Measurements from ENCODE around the gene ZNF444. TPM values are rescaled to one million over a fixed set of nuclear protein-coding genes. Genes with fewer than 3 reads are reported as not detected.

The ZNF444 gene
- total and polyA plus RNA-seq, 8 donors = 35.4 to 52.3 (median 42.6) TPM

- Histone ChIP-seq H3K4me3 (no peak overlapping the region), H3K36me3 (peaks cover 0 to 83% of the 10 kb centered on the region in 2 donors), H3K4me1 (peaks cover 0 to 6% of the 10 kb centered on the region in 2 donors), H3K27me3 (no peaks in the 10 kb centered on the region), H3K27ac (no peak overlapping the region), H3K9me3 (no peaks in the 10 kb centered on the region)
- ATAC-seq (no peak), DNase-seq (peak in 1 of 4 donors; percentile 57)
- TF ChIP-seq CTCF (IDR thresholded peaks at IDR 0.05) = no peak
- intact Hi-C loops (cut with DNase I) = no loop called here
Measured at GRCh38 chr19:56098731-56099568, 42.1 kb upstream of the ZNF444 start.

- DNase-seq (peak in 1 of 4 donors; percentile 70), ATAC-seq (no peak)
- no peak for TF ChIP-seq CTCF (IDR thresholded peaks at IDR 0.05)
- Histone ChIP-seq H3K4me3 (no peak overlapping the region), H3K27me3 (no peaks in the 10 kb centered on the region), H3K27ac (no peak overlapping the region), H3K36me3 (peaks cover 0 to 76% of the 10 kb centered on the region in 2 donors), H3K4me1 (peaks cover 0 to 6% of the 10 kb centered on the region in 2 donors), H3K9me3 (no peaks in the 10 kb centered on the region)
- intact Hi-C loops (cut with DNase I) = loop anchor here in 1 of 2 donors (10.0 kb wide), 1 partner anchor 75 kb away; the partner anchor contains the start of gene GALP
Measured at GRCh38 chr19:56099638-56100539, 41.2 kb upstream of the ZNF444 start.

GRCh38 chr19:56101095-56101494, 40.0 kb upstream of the ZNF444 start:
- Histone ChIP-seq H3K4me1 (peaks cover 6 to 17% of the 10 kb centered on the region in 2 donors), H3K27ac (no peak overlapping the region), H3K9me3 (no peaks in the 10 kb centered on the region), H3K4me3 (no peak overlapping the region), H3K27me3 (no peaks in the 10 kb centered on the region), H3K36me3 (peaks cover 0 to 66% of the 10 kb centered on the region in 2 donors)
- DNase-seq = peak in 1 of 4 donors; percentile 70
- intact Hi-C loops (cut with DNase I) = loop anchor here in 1 of 2 donors (10.0 kb wide), 1 partner anchor 74 kb away; the partner anchor contains the start of gene GALP
- TF ChIP-seq CTCF (IDR thresholded peaks at IDR 0.05) = no peak
- no peak for ATAC-seq

- no peak for ATAC-seq
- no peak for TF ChIP-seq CTCF (IDR thresholded peaks at IDR 0.05)
- H3K4me3 ChIP-seq = no peak overlapping the region
- H3K9me3 ChIP-seq = no peaks in the 10 kb centered on the region
- peak in 1 of 4 donors; percentile 72 for DNase-seq
- peaks cover 0 to 66% of the 10 kb centered on the region in 2 donors for H3K36me3 ChIP-seq
- H3K4me1 ChIP-seq = peaks cover 6 to 26% of the 10 kb centered on the region in 2 donors
- H3K27me3 ChIP-seq = no peaks in the 10 kb centered on the region
- no peak overlapping the region for H3K27ac ChIP-seq
- intact Hi-C loops (cut with DNase I) = loop anchor here in 1 of 2 donors (10.0 kb wide), 1 partner anchor 73 kb away; the partner anchor contains the start of gene GALP
Measured at GRCh38 chr19:56101746-56102535, 39.1 kb upstream of the ZNF444 start.
